NCI-H1105 treated with DMSO at 0.1 percent for 48 hours (cell line): ENCODE results near the gene DPM2.
A peak's percentile ranks its signal among the peaks of the same experiment; 100 is the strongest.

Experiments
- DNase-seq: peaks from one replicate; lab custom pipeline; 2025; lab: John Stamatoyannopoulos, UW

Gene DPM2

DNA sequence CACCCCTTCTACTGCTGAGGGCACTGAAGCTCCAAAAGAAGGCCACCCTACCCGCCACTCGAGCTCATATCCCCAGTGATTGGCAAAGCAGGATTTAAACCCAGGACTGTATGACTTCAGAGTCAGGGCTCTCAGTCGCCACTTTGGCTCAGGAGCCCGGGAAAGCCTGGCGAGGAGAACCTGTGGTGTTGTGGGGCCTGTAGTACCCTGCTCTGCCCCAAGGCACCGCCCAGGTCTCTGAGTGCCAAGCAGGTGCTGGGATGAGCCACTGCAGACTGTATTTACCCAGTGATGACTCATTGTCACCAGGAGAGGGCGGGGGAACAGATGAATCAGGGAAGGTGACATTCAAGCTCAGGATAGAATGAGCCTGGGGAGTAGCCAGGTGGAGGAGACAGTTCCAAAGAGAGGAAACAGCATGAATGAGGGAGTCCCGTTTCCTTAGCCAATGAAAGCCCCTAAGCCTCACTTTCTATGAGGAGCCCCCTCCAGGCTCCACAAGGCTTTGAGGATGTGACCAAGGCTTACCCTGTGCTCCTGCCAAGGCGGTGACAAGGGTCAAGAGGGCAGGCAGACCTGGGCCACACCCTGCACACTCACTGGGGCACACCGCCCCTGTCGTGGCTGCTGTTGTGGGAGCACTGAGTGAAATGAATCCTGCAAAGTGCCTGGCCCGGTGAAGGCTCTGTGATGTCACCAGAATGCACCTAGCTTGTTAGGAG lies 17.8 kb upstream of the DPM2 start:
- peak; percentile 87 for DNase-seq

GRCh38 chr9:127954831-127955293 lies 17.2 kb upstream of the DPM2 start:
- DNase-seq, result no peak

DNA sequence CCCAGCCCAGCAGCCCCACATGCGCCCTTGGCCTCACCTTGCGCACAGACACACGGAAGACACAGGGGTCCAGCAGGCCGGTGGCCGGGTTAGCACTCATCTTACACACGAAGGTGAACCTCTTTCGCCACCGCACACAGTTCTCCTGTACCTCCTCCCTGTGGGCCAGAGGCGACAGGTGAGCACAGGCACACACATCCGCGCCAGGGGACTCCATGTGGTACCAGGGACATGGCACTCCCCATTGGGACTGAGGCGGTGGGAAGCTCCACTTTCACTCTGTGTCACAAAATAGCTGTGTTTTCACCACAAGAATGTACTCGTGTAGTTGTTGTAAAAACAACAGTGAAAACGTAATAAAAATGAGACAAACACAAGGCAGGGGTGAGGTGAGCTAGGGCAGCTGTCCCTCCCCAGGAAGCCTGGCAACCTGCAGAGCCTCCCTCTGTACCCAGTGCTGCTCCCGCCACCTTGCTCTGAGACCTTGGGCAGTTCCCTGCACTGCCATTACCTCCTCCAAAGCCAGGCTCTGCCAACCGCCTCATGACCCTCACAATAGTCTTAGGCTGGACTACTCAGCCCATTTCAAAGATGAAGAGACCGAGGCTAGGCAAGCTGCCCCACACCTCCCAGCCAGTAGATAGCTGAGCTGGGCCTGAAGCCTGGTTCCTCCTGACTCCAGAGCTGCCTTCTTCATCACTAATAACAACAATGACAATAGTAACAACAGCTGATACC lies 16.3 kb upstream of the DPM2 start:
- no peak for DNase-seq

GRCh38 chr9:127953154-127953553 lies 15.5 kb upstream of the DPM2 start:
- DNase-seq, result no peak

DNA sequence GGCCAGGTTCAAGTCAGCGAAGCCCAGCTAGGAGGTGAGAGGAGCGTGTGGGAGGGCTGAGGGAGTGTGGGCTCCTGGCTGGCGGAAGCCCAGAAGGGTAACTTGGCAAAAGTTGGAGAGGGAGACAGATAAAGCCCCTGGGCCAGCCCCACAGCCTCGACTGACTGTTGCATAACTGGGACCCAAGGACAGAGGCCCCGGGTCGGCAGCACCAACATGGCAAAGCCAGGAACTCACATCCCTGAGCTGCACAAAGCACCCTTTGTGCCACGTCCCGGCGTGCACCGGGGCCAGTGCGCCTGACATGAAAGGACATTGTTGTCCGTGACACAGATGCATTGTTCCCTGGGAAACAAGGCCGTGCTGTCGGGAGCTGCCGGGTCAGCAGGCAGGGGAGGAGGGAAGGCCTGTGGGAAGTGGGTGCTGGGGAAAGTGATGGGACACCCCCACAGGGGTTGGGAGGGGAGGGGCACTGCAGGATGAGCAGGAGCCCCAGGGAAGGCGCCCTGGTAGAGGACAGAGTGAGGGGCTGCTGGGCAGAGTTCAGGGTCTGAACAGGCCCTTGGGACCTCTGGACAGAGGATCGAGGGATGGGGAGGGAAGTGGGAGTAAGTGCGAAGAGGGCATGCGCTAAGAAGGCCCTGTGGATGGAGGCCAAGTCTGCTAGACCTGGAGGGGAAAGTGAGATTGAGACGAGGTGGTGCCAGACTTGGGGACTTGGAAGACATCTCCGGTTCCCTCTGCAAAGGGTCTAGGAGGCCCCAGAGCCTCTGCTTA lies 13.0 kb upstream of the DPM2 start:
- DNase-seq, result no peak

GRCh38 chr9:127949827-127950512 lies 12.3 kb upstream of the DPM2 start:
- no peak for DNase-seq

DNA sequence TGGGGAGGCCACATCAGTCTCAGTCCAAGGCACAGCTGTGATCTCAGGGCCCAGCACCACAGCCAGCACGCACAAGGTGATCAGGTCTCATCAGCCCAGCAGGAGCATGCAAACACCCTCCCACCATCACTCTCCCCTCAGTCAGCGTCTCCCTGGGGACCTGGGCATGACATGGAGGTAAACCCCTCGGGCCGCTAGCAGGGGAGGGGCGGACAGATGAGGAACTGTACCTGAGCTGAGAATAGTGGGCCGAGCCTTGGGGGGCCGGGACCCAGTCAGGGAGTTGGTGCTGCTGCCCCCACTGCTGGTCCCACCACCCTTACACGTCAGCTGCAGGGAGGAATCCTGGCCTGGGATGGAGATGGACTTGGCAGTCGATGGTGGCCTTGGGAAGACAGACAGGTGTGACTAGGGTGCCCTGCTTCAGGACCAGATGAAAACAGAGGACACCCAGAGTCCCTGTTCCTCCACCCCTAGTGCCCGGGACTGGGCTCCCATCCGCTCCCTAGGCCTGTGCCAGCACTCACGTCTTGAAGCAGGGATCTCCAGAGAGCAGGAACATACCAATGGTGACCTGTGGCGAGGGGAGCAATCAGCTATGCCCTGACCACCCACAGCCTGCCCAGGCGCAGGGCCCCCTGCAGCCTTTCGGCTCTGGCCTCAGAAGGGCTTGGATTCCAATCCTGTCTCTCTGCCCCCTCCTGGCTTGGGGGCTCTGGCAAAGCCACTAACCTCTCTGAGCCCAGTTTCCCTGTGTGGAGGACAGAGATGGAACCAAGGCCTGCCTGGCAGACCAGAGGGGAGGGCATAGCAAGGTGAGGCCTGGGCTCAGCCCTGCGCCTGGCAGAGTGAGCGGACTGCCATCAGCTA lies 10.4 kb upstream of the DPM2 start:
- DNase-seq, result no peak

DNA sequence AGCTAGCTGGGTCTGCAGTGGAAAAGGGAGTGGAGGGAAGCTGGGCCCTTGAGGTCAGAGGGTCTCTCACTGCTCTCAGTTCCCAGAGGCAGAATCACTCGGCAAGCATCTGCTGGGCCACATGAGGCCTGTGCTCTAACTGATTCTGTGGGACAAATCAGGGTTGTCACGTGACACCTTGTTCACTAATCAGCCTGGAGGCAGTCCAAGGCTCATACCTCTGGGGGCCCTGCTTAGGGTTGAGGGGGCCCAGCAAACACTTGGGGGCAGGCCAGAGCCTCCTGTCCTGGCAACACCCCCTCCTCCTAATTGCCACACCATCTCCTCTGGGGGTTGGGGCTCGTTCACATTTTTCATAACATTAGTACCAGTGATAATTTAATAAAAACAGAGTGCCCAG lies 9.1 kb upstream of the DPM2 start:
- DNase-seq, result no peak

GRCh38 chr9:127945942-127946341 lies 8.3 kb upstream of the DPM2 start:
- DNase-seq, result no peak

GRCh38 chr9:127945338-127945737 lies 7.7 kb upstream of the DPM2 start:
- DNase-seq, result no peak

DNA sequence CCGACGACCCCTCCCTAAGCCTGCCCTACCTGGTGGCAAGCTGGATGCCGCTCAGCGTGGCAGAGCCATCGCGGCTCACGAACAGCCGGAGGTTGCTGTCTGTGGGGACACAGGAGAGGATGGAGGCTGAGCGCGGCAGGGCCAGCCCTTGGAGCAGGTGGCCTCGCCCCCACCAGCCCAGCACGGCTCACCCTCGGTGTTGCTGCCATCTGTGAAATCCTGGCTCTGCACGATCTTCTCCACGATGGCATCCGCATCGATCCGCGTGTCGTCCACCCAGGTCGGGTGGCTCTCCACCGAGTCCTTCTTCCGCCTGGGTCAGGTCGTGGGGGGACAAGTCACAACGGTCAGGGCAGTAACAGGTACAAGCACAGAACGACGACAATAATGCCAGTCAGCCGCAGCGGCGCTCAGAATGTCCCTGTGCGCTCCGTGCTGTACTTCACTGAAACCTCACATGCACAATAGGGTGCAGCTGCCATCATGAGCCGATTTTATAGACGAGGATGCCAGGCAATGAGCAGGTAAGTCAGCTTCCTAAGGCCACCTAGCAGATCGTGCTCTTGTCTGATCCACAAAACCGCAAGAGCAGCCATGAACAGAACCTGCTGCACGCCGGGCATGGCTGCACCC lies 7.0 kb upstream of the DPM2 start:
- DNase-seq, result no peak

DNA sequence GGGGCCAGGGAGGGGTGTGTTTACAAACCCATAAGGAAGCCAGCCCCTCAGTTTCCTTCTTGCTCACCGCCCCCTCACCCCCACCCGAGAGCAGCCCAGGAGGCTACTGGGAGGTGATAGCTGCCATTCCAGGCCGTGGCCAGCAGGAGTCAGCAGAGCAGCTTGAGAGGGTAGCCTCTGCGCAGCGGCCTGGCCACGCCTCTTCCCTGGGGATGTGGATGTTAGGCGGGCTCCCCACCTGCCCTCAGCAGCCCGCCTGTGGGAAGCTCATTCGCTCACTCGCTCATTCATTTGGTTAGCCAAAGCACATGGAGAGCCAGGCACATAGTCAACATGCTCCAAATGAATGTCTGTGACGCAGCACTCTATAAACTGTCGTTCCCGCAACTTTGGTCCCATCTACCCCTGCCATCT lies 6.1 kb upstream of the DPM2 start:
- DNase-seq, result peak; percentile 27

- DNase-seq, result no peak
Observed at GRCh38 chr9:127943011-127943662, 5.5 kb upstream of the DPM2 start.

- peak; percentile 25 for DNase-seq
Observed at GRCh38 chr9:127942216-127943010, 4.8 kb upstream of the DPM2 start.

DNA sequence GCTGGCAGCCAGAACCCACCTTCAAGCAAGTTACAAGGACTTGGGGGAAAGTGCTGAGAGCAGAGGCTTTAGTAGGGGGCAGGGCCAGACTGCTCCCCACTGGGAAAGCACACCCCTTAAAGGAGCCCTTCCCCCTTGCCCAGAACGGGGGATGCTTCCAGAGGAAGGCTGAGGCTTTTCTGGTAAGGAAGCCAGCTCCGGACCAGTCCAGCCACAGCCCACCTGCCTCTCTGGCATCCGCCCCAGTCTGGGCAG lies 4.2 kb upstream of the DPM2 start:
- DNase-seq, result no peak

- DNase-seq, result no peak
Observed at GRCh38 chr9:127941062-127941960, 3.7 kb upstream of the DPM2 start.

GRCh38 chr9:127940593-127940992 lies 2.9 kb upstream of the DPM2 start:
- no peak for DNase-seq

GRCh38 chr9:127938298-127938690 lies 640 bp upstream of the DPM2 start:
- no peak for DNase-seq

DNA sequence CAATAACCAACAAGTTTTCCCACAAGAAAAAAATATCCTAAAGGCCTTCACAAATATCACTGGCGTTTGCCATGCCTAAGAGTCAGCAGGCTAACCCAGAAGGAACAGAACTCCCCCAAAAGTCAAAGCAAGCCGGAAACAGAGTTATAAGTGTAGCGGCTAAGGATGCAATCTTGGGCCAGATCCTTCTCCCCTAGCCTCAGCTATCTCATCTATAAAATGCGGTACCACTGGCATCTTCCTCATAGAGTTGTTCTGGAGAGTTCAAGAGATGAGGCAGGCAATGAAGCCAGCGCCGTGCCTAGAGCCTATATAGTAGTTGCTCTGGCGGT lies 632 bp downstream of the DPM2 start:
- no peak for DNase-seq
